Left ventricle myocardium superior (tissue), 1 donor: ENCODE measurements around the gene MOGAT3. TPM values are rescaled to one million over a fixed set of nuclear protein-coding genes. Genes with fewer than 3 reads are reported as not detected.
A peak's percentile ranks its signal among the peaks of the same experiment; 100 is the strongest.

ENCODE experiments used
- ATAC-seq: fragments of 200-7000 bp; cut with Tn5 transposase; one replicate; pipeline ENCODE4 v1.9.1; 2020; ENCODE audit warnings: mild to moderate bottlenecking, moderate library complexity
- DNase-seq: peaks from one replicate; pipeline ENCODE4 v3.0.0-alpha.2; 2020
- intact Hi-C: fragments of 100-400 bp; cut with micrococcal nuclease; formaldehyde crosslinking; loops from one replicate; pipeline ENCODE4 v1.11.0; 2022
- total RNA-seq: library from RNA; stranded (reverse); fragmentation: NEBNext Ultra II Directional; extraction: Animal tissue kit (Norgen Biotek cat#: 25700); gene quantifications from one replicate; pipeline ENCODE4 v1.2.1, GENCODE V29; 2021
- donor health status: DM: no; HTN: yes; CAD: no; lungs with severe emphysema.

The MOGAT3 gene
- total RNA-seq, 1 donor from 2014 or later, result not detected

- intact Hi-C loops, result no loop called here
- ATAC-seq (peak; percentile 94), DNase-seq (peak; percentile 96)
These were observed 35.5 kb downstream of the MOGAT3 start, which contains the start of gene VGF for GRCh38 chr7:101165075-101165957. Gene VGF (minus strand): TSS chr7:101165569. CDS start chr7:101164843, 726 bp downstream.

DNA sequence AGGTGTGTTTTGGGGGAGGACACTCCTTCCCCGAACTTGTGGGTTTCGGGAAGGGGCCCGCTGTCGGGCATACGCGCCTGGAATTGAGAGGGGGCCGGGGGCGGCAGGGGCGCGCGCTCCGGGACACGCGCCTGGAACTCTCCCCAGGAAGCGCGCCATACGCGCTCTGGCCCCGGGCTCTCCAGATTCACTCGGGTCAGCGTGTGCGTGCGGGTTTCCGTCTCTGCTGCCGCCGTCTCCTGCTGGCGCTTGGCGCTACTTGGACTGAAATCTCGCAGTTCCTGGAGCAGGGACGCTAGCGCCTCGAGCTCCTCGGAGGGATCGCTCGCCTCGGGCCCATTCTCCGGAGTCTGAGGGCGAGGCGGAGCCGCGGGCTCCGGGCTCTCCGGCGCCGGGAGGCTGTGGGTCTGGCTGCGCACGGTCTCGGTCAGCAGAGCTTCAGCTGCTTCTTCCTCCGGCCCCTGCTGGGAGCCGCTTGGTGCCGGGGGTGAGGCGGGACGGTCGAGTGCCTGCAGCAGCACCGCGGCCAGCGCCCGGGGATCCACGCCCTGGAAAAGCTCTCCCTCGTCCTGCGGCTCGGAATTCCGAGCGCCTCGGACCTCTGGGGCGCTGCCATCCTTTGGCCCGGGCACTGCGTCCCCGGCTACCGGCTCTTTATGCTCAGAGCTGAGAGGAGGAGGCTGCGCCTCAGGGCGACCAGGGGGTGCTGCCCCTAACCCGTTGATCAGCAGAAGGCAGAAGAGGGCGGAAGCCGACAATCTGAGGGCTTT lies 36.6 kb downstream of the MOGAT3 start:
- DNase-seq (peak; percentile 41), ATAC-seq (peak; percentile 41)
- intact Hi-C loops, result no loop called here

- ATAC-seq, result no peak
- intact Hi-C loops, result no loop called here
- peak; percentile 39 for DNase-seq
These were observed 37.4 kb downstream of the MOGAT3 start for GRCh38 chr7:101163279-101164070.

- DNase-seq (peak; percentile 60), ATAC-seq (peak; percentile 28)
- intact Hi-C loops, result no loop called here
These were observed 38.1 kb downstream of the MOGAT3 start for GRCh38 chr7:101162551-101163278.

DNA sequence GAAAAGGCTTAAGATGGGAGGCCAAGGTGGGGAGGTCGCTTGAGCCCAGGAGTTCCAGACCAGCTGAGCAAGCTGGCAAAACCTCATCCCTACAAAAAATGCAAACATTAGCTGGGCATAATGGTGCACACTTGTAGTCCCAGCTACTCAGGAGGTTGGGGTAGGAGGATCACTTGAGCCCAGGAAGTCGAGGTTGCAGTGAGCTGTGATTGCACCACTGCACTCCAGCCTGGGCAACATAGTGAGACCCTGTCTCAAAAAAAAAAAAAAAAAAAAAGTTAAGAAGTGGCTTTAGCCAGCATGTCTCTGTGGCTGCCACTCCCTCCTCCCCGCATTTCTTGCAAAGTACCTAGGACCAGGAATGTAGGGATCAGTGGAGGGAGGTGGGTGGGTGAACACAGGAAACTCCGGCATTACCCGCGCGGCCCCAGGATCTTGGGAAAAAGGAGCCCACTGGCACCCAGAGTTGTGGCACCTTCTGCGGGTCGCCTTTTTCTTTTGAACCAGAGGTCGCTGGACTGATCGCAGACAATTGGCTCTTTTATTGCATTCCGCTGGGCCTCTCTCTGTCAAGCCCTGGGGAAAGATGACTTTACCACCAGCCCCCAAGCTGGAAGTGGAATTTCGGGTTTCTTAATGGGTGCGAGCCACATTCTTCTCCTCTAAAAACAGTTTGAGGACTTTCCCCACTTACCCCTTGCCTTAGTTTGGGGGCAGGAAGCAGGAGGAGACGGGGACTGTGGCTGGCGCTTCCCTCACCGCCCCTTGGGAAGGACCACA lies 39.0 kb downstream of the MOGAT3 start:
- no peak for ATAC-seq
- intact Hi-C loops, result no loop called here
- no peak for DNase-seq

- no peak for ATAC-seq
- intact Hi-C loops, result no loop called here
These were observed 39.9 kb downstream of the MOGAT3 start for GRCh38 chr7:101160910-101161309.

DNA sequence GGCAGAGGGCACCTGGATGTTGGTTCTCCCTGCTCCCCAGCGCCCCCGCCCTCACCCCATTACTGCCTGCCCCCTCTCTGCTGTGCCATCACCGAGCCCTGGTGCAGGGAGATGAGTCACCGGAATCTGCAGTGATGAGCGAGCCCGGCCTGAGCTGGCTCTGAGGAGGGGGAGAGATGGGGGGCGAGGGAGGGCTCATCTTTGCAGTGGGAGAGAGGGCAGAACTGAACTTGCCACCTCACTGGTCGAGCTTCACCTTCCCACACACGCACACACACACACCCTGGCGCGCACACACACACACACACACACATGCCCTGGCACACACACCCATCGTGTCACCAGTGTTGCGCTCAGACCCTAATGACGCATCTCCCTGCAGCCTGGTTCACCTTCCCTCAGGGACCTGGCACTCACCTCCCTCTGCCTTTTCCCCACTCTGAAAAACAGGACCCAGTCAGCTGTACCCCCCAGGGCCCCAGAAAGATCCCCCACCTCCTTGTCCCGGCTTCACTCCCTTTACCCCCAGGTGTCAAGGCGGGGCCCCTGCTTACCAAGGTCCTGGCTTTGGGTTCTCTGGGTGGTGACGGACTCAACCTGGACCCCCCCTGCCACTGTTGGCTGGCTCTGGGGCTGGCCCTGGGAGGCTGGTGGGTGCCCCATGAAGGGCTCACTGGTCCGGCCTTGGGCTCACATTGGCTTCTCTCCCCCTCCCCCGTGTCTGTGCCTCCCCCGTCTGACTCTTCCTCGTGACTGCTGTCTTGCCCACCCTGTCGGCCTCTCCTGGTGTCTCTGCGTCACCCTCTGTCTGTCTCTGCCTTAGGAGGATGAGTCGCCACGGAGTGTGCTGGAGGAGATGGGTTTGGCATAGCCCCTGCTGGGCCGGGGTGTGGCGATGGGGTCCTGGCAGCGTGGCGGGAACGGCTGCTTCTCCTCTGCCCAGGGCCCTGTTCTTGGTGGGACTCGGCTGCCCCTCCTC lies 40.9 kb downstream of the MOGAT3 start:
- DNase-seq, result no peak
- no peak for ATAC-seq
- intact Hi-C loops, result no loop called here

More at GRCh38 chr7:101160910-101161309, 39.9 kb downstream of the MOGAT3 start:
- DNase-seq, result no peak

DNA sequence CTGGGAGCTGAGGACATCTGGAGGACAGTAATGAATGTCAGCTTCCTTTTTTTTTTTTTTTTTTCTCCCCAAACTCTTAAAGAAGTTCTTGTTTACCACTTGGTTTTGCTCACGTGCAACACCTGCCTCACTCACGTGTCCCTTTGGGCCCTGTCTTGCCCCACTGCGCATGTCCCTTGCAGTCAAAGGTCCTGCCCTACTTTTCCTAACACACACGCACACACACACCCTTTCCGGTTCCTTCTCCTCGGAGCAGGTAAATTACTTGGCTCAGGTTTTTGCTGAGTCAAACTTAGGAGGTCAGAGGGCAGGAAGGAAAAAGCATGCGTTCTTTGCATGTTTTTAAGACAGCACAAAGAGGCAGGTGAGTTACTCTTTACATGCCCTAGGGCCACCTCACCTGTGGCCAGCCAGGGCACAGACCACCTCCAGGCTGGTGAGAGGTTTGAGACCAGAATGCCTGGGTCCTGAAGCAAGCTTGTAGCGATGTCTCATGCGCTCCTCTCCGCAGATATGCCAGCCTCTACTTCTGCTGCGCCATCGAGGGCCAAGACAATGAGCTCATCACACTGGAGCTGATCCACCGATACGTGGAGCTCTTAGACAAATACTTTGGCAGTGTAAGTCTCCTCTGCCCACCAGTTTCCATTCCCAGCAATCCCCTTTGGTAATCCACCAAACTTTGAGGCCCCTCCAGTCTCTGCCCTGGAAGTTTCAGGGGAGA lies 43.8 kb downstream of the MOGAT3 start:
- DNase-seq (no peak), ATAC-seq (no peak)
- intact Hi-C loops, result no loop called here

DNA sequence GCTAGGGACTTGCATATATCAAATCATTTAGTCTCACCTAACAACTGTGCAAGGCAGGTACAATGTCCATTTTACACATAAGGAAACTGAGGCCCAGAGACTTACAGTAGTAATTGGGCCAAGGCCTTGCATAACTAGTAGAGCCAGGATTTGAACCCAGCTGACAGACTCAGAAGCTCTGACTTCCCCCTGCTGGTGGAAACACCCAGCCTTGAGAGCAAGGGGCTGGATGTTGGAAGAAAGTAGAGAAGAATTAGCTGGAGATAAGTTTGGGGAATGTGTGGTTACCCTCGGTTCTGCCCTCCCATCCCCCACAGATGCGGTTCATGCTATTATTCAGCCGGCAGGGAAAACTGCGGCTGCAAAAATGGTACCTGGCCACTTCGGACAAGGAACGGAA lies 44.6 kb downstream of the MOGAT3 start:
- no peak for DNase-seq
- intact Hi-C loops, result no loop called here
- no peak for ATAC-seq

DNA sequence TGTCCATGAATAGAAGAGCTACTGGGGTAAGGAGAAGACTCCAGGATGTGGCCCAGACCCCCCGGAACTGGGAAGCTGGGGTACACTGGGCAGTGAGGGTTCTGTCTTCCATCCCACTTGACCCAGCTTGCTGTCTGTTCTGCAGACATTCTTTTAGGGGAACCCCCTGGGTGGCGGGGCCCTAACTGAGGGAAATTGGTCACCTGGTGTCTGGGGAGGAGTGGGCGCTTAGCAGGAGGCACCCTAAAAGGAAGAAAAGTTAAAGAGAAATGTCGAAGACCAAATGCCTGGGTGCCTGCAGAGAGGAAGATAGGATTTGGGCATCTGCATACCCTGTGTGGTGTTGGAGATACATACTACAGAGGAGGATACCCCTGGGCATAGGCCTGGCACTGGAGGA lies 45.5 kb downstream of the MOGAT3 start:
- intact Hi-C loops, result no loop called here
- DNase-seq (no peak), ATAC-seq (no peak)

- DNase-seq (no peak), ATAC-seq (peak; percentile 50)
- intact Hi-C loops, result no loop called here
These were observed 46.1 kb downstream of the MOGAT3 start for GRCh38 chr7:101154693-101155102.

GRCh38 chr7:101153969-101154692 lies 46.7 kb downstream of the MOGAT3 start, which contains the start of gene AP1S1:
Gene AP1S1 (plus strand): TSS chr7:101154476. CDS start chr7:101154515, 39 bp downstream.
- DNase-seq (peak; percentile 95), ATAC-seq (peak; percentile 99)
- intact Hi-C loops, result no loop called here

- intact Hi-C loops, result no loop called here
- DNase-seq (no peak), ATAC-seq (no peak)
These were observed 48.8 kb downstream of the MOGAT3 start for GRCh38 chr7:101151908-101152651.
